Skin of body (tissue), 2 donors: ENCODE data around the gene GPR26. TPM values are rescaled to one million over a fixed set of nuclear protein-coding genes. Genes with fewer than 3 reads are reported as not detected.

Experiments used
- DNase-seq: peaks from one replicate; lab custom pipeline; 2025; lab: John Stamatoyannopoulos, UW
- total RNA-seq: library from RNA; depleted of rRNA; stranded (reverse); fragments of >200 nt; gene quantifications from one replicate; pipeline ENCODE4 v1.2.3, GENCODE V29; 2014

The GPR26 gene
- total RNA-seq, 1 donor from 2014 or later, result not detected

- no peak for DNase-seq
These were observed 20.5 kb upstream of the GPR26 start for GRCh38 chr10:123645615-123646014.

GRCh38 chr10:123648595-123648994 is 17.6 kb upstream of the GPR26 start:
- DNase-seq, result no peak

DNA sequence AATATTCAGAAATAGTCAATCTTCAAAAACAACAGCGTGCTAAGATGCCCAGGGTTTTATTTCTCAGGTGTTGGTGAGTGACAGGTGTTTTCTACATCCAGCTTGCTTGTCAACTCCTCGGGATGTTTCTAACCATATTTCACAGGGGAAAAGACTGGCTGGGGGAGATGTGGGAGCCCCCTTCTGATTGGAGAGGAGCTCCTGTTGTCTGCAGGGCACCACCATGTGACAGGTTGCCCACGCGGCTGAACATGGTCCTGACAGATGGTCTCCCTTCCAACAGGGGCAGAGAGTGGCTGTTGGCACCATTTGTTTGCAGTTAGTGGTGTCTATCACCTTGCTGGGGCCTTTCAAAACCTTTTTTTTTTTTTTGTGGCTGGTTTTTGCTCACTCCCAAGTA is 16.5 kb upstream of the GPR26 start:
- DNase-seq, result no peak

GRCh38 chr10:123651421-123652047 is 14.6 kb upstream of the GPR26 start:
- DNase-seq, result no peak

DNA sequence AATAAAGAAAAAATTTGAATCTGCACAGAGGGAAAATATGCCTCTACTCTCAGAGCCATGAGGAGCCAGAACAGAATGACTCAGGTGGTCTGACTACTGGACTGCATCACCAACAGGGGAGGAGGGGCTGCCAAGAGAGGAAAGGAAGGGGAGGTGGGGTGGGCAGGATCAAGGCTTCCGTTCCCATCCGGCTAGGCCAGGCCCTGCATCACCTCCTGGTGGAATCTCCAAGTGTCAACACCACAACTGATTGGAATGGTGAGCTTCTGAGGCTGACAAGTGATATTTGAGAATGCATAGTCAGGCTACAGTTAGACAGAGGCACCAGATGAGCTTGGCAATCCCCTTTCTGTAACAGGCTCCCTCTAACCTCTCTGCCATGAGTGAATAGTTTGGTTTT is 10.4 kb upstream of the GPR26 start:
- DNase-seq, result no peak

- DNase-seq, result no peak
These were observed 2.6 kb upstream of the GPR26 start for GRCh38 chr10:123663522-123663921.

DNA sequence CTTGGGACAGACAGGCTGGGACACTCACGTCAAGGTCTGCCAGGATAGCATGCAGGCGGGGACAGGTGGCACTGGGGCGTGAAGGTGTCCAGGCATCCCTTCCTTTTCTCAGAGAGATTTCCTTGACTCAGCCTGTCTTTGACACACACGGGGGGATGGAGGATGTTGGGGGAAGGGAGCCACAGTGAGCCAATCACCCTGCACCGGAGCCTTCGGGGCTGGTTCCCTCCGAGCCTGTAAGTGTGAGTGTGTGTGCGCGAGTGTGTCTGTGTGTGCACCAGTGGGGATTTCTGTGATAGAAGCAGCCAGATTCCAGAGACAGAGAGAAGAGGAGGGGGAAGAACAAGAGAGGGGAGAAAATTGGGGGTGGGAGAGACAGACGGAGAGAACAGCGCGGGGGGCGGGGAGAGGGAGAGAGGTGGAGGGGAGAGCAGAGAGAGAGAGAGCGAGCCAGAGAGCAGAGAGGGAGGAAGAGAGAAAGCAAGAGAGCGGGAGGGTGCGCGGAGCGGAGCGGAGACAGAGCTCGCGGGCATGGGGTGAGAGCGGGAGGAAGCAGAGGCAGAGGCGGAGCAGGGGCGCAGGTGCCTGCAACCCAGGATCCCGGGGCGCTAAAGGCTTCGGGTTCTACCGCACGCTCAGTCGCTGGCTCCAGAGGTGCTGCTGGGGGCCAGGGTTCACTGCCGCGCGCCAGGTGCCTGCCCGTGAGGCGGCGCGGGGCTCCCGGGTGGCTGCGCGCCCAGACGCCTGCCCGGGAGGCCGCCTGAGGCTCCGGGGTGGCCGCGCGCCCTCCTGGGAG is 466 bp upstream of the GPR26 start:
- DNase-seq, result no peak

DNA sequence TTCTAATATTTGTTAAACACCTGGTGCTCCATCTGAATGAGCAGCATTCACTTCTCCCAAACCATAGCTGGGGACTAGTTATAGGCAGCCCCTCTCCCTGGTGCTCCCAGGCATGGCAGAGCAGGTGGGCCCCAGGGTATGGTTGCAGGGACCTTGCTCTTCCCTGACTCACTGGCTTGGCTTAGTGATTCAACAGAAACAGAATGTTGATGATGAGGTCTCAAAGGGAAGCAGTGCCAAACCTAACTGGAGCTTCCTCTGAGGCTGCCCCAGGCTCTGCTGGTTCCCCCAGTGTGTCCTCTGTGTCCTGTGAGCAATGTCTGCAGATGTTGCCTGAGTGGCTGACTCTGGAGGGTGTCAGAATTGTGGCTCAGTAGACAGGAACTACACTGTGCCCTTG is 3.7 kb downstream of the GPR26 start:
- DNase-seq, result no peak

DNA sequence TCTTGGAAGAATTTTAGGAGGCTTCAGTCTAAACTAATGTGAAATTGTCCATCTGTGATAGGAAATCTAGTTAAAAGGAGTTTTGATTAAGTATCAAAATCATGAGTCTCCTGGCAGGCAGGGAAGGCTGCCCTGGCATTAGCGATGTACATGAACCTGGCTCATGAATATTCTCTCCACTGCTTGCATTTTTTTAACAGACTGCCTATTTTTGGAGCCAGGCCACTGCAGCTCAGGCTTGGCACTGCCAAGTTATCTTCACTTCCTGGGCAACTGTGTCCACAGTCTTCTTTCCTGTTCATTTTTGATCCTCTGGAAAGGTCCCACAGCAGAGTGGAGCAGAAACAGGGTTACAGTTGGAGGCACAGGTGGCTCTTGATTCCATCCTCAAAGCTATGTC is 7.0 kb downstream of the GPR26 start:
- no peak for DNase-seq

GRCh38 chr10:123674741-123675140 is 8.6 kb downstream of the GPR26 start:
- DNase-seq, result no peak

DNA sequence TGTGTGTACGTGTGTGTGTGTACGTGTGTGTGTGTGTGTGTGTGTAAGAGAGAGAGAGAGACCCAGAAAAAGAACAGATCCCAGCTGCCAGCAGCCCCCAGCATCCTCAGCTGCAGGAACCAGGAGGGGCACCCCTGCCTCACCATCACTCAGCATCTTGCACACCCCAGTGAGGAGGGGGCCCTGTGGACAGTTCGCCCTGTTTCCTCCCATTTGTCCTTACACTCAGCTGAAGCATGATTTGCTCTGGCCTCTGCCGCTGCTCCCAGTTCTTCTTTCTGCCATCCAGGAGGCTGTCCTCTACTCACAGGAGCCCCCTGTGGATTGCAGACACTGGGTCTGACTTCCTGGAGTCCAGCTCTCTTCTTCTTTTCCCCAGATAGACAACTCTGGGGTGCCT is 9.7 kb downstream of the GPR26 start:
- no peak for DNase-seq

GRCh38 chr10:123677556-123677955 is 11.4 kb downstream of the GPR26 start:
- no peak for DNase-seq

DNA sequence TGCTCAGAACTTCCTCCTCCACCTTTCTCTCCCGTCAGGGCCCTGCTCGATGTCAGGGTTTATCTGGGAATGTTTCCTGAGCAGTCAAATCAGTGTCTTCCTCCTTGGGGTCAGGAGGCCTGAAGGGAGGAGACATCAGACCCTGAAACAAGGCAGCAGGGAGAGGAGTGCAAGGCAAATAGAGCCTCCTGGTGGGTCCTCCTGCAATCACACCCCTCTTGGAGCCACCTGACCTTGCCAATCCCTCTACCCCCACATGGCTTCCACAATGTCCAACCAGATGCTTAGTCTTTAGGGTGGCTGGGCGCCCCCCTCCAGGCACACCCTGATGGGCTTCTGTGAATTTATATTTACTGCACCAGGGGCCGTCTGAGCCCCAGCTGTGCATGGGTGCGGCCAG is 12.2 kb downstream of the GPR26 start:
- DNase-seq, result no peak

GRCh38 chr10:123681285-123681684 is 15.1 kb downstream of the GPR26 start:
- DNase-seq, result no peak

- peak; percentile 81 for DNase-seq
These were observed 16.3 kb downstream of the GPR26 start for GRCh38 chr10:123682477-123682876.

DNA sequence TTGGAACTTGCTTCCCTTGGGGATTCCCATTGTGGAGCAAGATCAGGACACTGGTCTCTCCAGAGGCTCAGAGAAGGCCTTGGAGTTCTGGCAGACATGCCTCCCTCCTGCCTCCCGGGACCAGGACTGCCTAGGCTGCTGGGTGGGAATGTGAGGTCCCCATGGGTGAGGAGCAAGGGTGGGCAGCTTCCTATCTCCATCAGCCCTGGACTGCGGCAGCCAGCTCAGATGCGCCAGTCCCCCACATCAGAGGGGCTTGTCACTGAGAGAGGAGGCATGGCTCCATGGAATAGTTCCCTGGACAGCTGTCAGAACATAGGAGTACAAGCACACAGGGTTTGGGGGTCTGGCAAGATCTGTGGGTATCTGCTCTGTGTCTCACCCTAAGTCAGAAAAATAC is 17.3 kb downstream of the GPR26 start:
- DNase-seq, result no peak

- DNase-seq, result no peak
These were observed 17.7 kb downstream of the GPR26 start for GRCh38 chr10:123683865-123684264.

- no peak for DNase-seq
These were observed 19.1 kb downstream of the GPR26 start for GRCh38 chr10:123685260-123685659.

- DNase-seq, result no peak
These were observed 21.6 kb downstream of the GPR26 start for GRCh38 chr10:123687758-123688157.

GRCh38 chr10:123689880-123690279 is 23.7 kb downstream of the GPR26 start:
- DNase-seq, result no peak

DNA sequence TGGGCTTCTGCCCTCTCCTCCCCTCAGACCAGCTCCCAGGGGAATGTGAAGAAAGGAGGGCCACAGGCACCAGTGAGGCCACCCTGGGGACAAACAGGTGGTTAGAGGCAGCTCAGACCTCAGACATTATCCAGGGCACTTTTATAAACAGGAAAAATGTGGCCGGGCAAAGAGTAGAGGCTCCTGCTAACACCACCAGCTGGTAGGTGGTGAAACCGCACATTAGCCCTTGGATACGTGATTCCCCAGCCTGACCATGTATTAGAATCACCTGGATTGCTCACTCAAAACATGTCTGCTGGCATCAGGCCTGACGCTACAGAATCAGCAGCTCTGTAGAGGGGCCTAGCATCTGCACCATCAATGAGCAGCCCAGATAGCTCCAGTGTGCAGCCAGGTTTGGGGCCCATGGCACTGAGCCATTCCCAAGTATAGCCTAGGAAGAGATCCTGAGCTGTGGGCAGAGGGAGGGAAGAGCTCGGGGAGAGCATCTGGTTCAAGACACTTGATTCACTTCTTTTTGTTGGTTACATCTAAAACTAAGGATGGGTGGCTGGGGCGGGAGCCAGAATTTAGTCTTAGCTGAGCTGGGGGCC is 37.1 kb downstream of the GPR26 start:
- no peak for DNase-seq

DNA sequence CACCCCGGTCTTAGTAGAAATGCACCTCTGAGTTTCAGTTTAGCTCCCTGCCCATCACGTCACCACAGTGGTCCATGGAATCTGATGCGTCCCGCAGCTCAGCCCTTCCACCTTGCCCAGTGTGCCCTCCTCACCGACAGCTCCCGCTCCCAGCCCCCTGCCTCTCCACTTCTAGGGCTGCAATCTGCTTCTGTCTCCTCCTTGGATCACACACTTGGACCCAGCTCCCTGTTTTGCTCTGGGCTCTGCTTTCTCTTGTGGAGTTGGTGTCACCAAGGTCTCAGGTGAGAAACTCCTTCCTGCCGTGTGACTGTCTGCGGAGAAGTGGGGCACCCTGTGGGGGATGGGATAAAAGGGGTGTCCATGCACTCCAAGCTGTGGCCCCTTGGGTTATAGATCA is 37.9 kb downstream of the GPR26 start:
- DNase-seq, result no peak

DNA sequence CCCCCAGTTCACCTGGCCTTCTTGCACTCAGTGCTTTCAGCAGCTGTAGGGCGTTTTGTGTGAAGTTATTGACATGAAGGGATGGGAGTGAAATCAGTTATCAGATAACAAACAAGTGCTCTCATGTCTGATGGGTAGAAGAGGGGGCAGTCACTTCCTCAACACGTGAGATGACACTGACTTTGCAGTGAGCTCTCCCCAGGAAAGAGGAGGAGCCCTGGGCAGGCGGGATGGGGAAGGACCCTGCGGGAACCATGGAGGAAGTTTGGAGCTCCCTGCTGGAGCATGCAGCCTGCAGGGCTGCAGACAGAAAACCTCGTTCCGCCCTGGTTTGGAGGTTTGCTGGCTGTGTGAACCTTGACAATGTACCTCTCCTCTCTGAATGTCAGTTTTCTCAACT is 38.7 kb downstream of the GPR26 start:
- no peak for DNase-seq
